ENCODE measurements around the gene ZNF705A.
"Not testable (repeated sequence)": the region's sequence is repeated elsewhere in the genome, so short reads cannot be mapped to it uniquely, and the experiment has no call there.

Gene ZNF705A

DNA sequence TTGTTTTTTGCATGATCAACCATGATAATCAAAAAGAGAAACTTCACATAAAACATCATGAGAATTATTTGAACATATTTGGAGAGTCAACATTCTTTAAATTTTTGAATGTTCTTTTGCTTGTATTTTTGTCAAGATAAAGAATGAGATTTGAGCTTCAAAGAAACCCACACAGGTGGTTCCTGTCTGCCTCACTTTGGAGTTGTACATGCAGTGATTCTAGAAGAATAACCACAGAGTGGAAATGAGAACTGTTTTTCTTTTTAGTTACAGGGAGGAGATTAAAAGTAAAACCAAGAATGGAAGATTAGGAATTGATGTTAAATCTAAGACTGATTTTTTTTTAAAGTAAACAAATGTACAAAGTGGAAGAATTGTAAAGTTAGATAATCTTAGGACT is 2.3 kb upstream of the ZNF705A start:
- TF ChIP-seq EZH2phosphoT487 (IDR thresholded peaks at IDR 0.05; ENCODE audit: borderline replicate concordance, low read length) (no peak), CTCF (IDR thresholded peaks at IDR 0.05; ENCODE audit: low read depth, low read length, poor library complexity, severe bottlenecking) (no peak)
- Histone ChIP-seq H3K4me3 (ENCODE audit: low read length) (no peak overlapping the region), H4K20me1 (ENCODE audit: control insufficient read depth, insufficient read depth, low read depth, low read length) (no peaks in the 10 kb centered on the region), H3K36me3 (ENCODE audit: control insufficient read depth, low read length) (no peaks in the 10 kb centered on the region), H3K9me2 (replicated peaks; ENCODE audit: control insufficient read depth, low read length) (no peaks in the 10 kb centered on the region), H3K4me2 (ENCODE audit: low read length) (no peak overlapping the region), H3K4me1 (ENCODE audit: control insufficient read depth, low read length) (no peaks in the 10 kb centered on the region), H3K9me3 (ENCODE audit: control insufficient read depth, insufficient read depth, low read length) (no peaks in the 10 kb centered on the region), H3F3A (ENCODE audit: control insufficient read depth, insufficient read depth) (no peaks in the 10 kb centered on the region), H3K27ac (ENCODE audit: low read depth, low read length) (no peak overlapping the region), H3K79me2 (ENCODE audit: control insufficient read depth, low read length) (no peaks in the 10 kb centered on the region), H3K27me3 (ENCODE audit: control insufficient read depth, low read length) (peaks cover 18% of the 10 kb centered on the region)

DNA sequence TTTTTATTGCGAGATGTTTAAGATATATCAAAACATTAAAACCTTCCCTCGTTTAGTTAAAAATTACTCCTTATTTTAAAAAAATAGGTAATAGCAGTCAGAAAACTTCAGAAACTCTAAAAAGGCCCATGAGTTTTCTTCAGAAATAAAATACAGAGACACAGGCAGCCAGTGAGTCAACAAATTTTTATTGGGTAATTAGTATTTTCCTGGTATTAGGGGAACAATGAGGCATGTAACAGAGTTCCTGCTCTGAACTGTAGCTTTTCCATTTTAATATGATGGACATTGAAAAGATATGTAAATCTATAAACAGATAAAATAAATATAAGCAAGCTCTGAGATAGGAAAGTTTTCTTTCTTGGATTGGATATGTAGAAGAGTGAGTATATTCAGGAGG is 399 bp upstream of the ZNF705A start:
- Histone ChIP-seq H3K36me3 (ENCODE audit: control insufficient read depth, low read length) (no peaks in the 10 kb centered on the region), H3K4me2 (ENCODE audit: low read length) (no peak overlapping the region), H3K9me2 (replicated peaks; ENCODE audit: control insufficient read depth, low read length) (no peaks in the 10 kb centered on the region), H3K9me3 (ENCODE audit: control insufficient read depth, insufficient read depth, low read length) (no peaks in the 10 kb centered on the region), H3K79me2 (ENCODE audit: control insufficient read depth, low read length) (no peaks in the 10 kb centered on the region), H4K20me1 (ENCODE audit: control insufficient read depth, insufficient read depth, low read depth, low read length) (no peaks in the 10 kb centered on the region), H3K4me3 (ENCODE audit: low read length) (no peak overlapping the region), H3F3A (ENCODE audit: control insufficient read depth, insufficient read depth) (no peaks in the 10 kb centered on the region), H3K4me1 (ENCODE audit: control insufficient read depth, low read length) (no peaks in the 10 kb centered on the region), H3K27ac (ENCODE audit: low read depth, low read length) (no peak overlapping the region), H3K27me3 (ENCODE audit: control insufficient read depth, low read length) (peaks cover 18% of the 10 kb centered on the region)
- no peak for TF ChIP-seq CTCF (IDR thresholded peaks at IDR 0.05; ENCODE audit: low read depth, low read length, poor library complexity, severe bottlenecking)
- TF ChIP-seq EZH2phosphoT487 (IDR thresholded peaks at IDR 0.05; ENCODE audit: borderline replicate concordance, low read length): no peak

DNA sequence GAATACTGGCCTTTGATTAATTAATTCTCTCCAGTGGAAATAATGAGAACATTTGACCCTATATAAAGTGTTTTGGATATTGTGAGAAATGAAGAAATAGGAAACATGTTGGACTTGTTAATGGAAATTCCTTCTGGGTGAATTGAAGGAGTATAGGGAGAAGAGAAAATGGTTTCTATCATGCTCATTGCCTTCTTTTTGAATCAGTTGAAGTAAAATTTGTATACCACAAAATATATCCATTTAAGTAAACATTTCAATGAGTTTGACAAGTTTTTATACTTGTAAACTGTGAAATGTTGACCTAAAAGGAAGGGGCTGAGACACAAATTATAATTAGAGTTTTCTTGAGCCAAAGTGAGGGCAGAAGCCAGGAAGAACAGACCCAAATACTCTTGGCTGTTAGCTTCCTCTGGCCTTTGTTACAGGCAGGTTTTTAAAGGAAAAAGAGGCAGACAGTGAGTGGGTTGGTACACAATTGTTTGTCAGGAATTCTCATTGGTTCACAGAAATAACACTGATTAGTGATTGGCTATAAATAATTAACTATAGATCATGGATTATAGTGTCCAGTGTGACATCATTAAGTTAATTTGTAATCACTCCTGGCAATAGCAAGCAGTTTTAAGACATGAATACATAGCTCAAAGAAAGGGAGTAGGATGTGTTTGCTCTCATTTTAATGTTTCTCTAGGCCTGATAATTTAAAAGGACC is 826 bp downstream of the ZNF705A start:
- Histone ChIP-seq H3K4me2 (ENCODE audit: low read length) (no peak overlapping the region), H3K9me2 (replicated peaks; ENCODE audit: control insufficient read depth, low read length) (no peaks in the 10 kb centered on the region), H3K4me1 (ENCODE audit: control insufficient read depth, low read length) (no peaks in the 10 kb centered on the region), H3F3A (ENCODE audit: control insufficient read depth, insufficient read depth) (no peaks in the 10 kb centered on the region), H3K9me3 (ENCODE audit: control insufficient read depth, insufficient read depth, low read length) (no peaks in the 10 kb centered on the region), H3K36me3 (ENCODE audit: control insufficient read depth, low read length) (no peaks in the 10 kb centered on the region), H3K27me3 (ENCODE audit: control insufficient read depth, low read length) (peaks cover 18% of the 10 kb centered on the region), H3K79me2 (ENCODE audit: control insufficient read depth, low read length) (no peaks in the 10 kb centered on the region), H4K20me1 (ENCODE audit: control insufficient read depth, insufficient read depth, low read depth, low read length) (no peaks in the 10 kb centered on the region), H3K4me3 (ENCODE audit: low read length) (no peak overlapping the region), H3K27ac (ENCODE audit: low read depth, low read length) (no peak overlapping the region)
- TF ChIP-seq CTCF (IDR thresholded peaks at IDR 0.05; ENCODE audit: low read depth, low read length, poor library complexity, severe bottlenecking) (no peak), EZH2phosphoT487 (IDR thresholded peaks at IDR 0.05; ENCODE audit: borderline replicate concordance, low read length) (no peak)

- H3K4me3 ChIP-seq (ENCODE audit: low read length); H3K27ac ChIP-seq (ENCODE audit: low read depth, low read length); H3K27me3 ChIP-seq (ENCODE audit: control insufficient read depth, low read length); H3K4me2 ChIP-seq (ENCODE audit: low read length); H3F3A ChIP-seq (ENCODE audit: control insufficient read depth, insufficient read depth); H3K36me3 ChIP-seq (ENCODE audit: control insufficient read depth, low read length); H4K20me1 ChIP-seq (ENCODE audit: control insufficient read depth, insufficient read depth, low read depth, low read length); H3K4me1 ChIP-seq (ENCODE audit: control insufficient read depth, low read length); H3K79me2 ChIP-seq (ENCODE audit: control insufficient read depth, low read length); H3K9me3 ChIP-seq (ENCODE audit: control insufficient read depth, insufficient read depth, low read length); H3K9me2 ChIP-seq (replicated peaks; ENCODE audit: control insufficient read depth, low read length): not testable (repeated sequence)
These were observed 16.1 kb downstream of the ZNF705A start for GRCh38 chr12:8172911-8173310.
